A673 (cell line): ENCODE measurements around the gene TSPAN2.

Experiments
- EZH2 ChIP-seq: fragments of 200-600 bp; sonication (generic); IDR thresholded peaks from 2 replicates; pipeline ENCODE4 v1.6.1; 2017; ENCODE audit warnings: borderline replicate concordance, low read depth, mild to moderate bottlenecking, mixed read lengths, antibody characterized with exemption, low read length; ENCODE audit not compliant: poor library complexity, severe bottlenecking
- TF ChIP-seq, protein P1 (sequence below): fragments of 300-800, 200-600 bp; sonication (generic); conservative IDR thresholded peaks from 2 replicates; pipeline ENCODE4 v1.5.1; 2017; ENCODE audit warnings: low read depth, mild to moderate bottlenecking, antibody characterized with exemption, low read length, moderate library complexity, mixed read lengths

DNA sequence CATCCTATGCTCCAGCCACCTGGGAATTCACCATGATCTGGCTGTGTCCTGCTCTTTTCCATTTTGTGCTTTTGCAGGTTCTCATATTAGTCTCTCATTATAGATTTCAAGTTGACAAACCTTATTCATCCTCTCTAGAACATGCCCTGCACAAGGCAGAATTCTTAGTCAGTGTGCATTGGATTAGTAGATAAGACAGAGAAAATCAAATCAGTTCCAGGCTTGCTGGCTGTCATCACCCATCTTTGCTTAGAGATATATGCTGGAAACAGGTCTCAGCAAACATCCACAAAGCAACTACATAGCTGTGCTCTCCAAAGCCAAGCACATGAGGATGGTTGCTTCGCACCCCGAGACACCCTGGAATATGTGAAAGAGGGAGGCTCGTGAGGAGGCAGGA, 24.8 kb downstream of the TSPAN2 start:
- TF ChIP-seq, protein P1, sequence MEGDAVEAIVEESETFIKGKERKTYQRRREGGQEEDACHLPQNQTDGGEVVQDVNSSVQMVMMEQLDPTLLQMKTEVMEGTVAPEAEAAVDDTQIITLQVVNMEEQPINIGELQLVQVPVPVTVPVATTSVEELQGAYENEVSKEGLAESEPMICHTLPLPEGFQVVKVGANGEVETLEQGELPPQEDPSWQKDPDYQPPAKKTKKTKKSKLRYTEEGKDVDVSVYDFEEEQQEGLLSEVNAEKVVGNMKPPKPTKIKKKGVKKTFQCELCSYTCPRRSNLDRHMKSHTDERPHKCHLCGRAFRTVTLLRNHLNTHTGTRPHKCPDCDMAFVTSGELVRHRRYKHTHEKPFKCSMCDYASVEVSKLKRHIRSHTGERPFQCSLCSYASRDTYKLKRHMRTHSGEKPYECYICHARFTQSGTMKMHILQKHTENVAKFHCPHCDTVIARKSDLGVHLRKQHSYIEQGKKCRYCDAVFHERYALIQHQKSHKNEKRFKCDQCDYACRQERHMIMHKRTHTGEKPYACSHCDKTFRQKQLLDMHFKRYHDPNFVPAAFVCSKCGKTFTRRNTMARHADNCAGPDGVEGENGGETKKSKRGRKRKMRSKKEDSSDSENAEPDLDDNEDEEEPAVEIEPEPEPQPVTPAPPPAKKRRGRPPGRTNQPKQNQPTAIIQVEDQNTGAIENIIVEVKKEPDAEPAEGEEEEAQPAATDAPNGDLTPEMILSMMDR: no peak
- TF ChIP-seq EZH2: no peak
